GM23338 (cell line): ENCODE results near the gene HSPA12A.

Experiments used
- CTCF ChIP-seq, 2 experiments: fragments of 200-600 bp in 1 of 2; sonication (generic) in 1 of 2; conservative IDR thresholded peaks; 2 replicates each; pipeline versions ENCODE4 v1.5.1 to v1.6.1; 2016 to 2017; ENCODE audit warnings: antibody characterized with exemption in 2 of 2, low read depth in 2 of 2, mild to moderate bottlenecking in 2 of 2, moderate library complexity in 1 of 2
- EZH2 ChIP-seq: fragments of 200-600 bp; sonication (generic); IDR thresholded peaks from one replicate; pipeline ENCODE4 v1.8.0; 2017; ENCODE audit warnings: antibody characterized with exemption, mild to moderate bottlenecking, low read depth; ENCODE audit not compliant: unreplicated experiment
- EZH2phosphoT487 ChIP-seq: fragments of 200-600 bp; sonication (generic); IDR thresholded peaks from one replicate; pipeline ENCODE4 v1.8.1; 2018; ENCODE audit warnings: antibody characterized with exemption; ENCODE audit not compliant: unreplicated experiment
- JUNB ChIP-seq: IDR thresholded peaks from one replicate; pipeline ENCODE4 v1.6.1; 2016; ENCODE audit warnings: antibody characterized with exemption; ENCODE audit not compliant: unreplicated experiment
- POLR2AphosphoS5 ChIP-seq: IDR thresholded peaks from 2 replicates; pipeline ENCODE4 v1.6.1; 2016; ENCODE audit warnings: antibody characterized with exemption, low read depth
- REST ChIP-seq: IDR thresholded peaks from one replicate; pipeline ENCODE4 v1.6.1; 2018; ENCODE audit warnings: antibody characterized with exemption; ENCODE audit not compliant: unreplicated experiment
- ZNF114 ChIP-seq: fragments of 250-450 bp; sonication (Bioruptor Pico); IDR thresholded peaks from 2 replicates; pipeline ENCODE4 v1.5.0; 2020; ENCODE audit warnings: mild to moderate bottlenecking, moderate library complexity
- ZNF331 ChIP-seq: fragments of 250-450 bp; sonication (Bioruptor Pico); IDR thresholded peaks from 2 replicates; pipeline ENCODE4 v1.5.0; 2020; ENCODE audit warnings: low read depth, mild to moderate bottlenecking, moderate library complexity
- ZNF462 ChIP-seq: fragments of 250-450 bp; sonication (Bioruptor Pico); IDR thresholded peaks from 2 replicates; pipeline ENCODE4 v1.5.0; 2020; ENCODE audit warnings: mild to moderate bottlenecking, moderate library complexity

GRCh38 chr10:116627386-116627933, 114.9 kb downstream of the HSPA12A start:
- TF ChIP-seq REST (no peak), CTCF (conservative IDR thresholded peaks at IDR 0.05; ENCODE audit: low read depth in 2 of 2) (peak; percentile 40 to 90), ZNF331 (CRISPR knock-in tag) (no peak), EZH2 (no peak), ZNF114 (CRISPR knock-in tag) (no peak), POLR2AphosphoS5 (no peak; the same call in 1 of the 2 replicates), JUNB (no peak), EZH2phosphoT487 (no peak), ZNF462 (no peak)
